Body of pancreas (tissue), 4 donors: ENCODE results near the gene DMD.

Experiments
- POLR2A ChIP-seq, 3 donors: fragments of 450-650 bp; IDR thresholded peaks; one replicate each; pipeline ENCODE4 v1.6.1; 2016; ENCODE audit warnings: antibody characterized with exemption in 3 of 3, mild to moderate bottlenecking in 2 of 3
- TF ChIP-seq, protein P1 (sequence below), 7 experiments: fragments of 450-650 bp in 4 of 7; fragments of 200-600 bp in 3 of 7; sonication (generic) in 3 of 7; IDR thresholded peaks; one replicate each; pipeline ENCODE4 v1.5.1; 2016 to 2019; ENCODE audit warnings: antibody characterized with exemption in 7 of 7

DNA sequence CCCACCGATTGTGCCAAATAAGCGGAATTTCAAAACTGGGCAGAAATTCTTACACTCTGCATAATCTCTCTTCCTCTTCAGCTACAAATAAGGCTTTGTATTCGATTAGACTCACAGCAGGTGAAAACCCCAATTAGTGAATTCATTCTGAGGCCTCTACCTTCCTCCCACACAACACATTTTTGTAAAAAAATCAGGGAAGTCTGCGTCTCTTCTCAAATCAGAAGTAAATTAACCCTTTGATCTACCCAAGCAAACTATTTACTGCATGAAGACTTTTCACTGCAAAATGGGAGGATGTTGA is 1938.9 kb downstream of the DMD start:
- no peak for TF ChIP-seq POLR2A (IDR thresholded peaks at IDR 0.05)
- TF ChIP-seq, protein P1, sequence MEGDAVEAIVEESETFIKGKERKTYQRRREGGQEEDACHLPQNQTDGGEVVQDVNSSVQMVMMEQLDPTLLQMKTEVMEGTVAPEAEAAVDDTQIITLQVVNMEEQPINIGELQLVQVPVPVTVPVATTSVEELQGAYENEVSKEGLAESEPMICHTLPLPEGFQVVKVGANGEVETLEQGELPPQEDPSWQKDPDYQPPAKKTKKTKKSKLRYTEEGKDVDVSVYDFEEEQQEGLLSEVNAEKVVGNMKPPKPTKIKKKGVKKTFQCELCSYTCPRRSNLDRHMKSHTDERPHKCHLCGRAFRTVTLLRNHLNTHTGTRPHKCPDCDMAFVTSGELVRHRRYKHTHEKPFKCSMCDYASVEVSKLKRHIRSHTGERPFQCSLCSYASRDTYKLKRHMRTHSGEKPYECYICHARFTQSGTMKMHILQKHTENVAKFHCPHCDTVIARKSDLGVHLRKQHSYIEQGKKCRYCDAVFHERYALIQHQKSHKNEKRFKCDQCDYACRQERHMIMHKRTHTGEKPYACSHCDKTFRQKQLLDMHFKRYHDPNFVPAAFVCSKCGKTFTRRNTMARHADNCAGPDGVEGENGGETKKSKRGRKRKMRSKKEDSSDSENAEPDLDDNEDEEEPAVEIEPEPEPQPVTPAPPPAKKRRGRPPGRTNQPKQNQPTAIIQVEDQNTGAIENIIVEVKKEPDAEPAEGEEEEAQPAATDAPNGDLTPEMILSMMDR (IDR thresholded peaks at IDR 0.05) = no peak
